CD4-positive, CD25-positive, alpha-beta regulatory T cell (primary cell): ENCODE results near the gene BTNL8. TPM values are rescaled to one million over a fixed set of nuclear protein-coding genes. Genes with fewer than 3 reads are reported as not detected.

Source experiments
- ATAC-seq, 2 donors: fragments of 150-1000 bp; cut with Tn5 transposase; one replicate each; pipeline ENCODE4 v1.10.0; 2021; ENCODE audit warnings: low read depth in 2 of 2, moderate number of reproducible peaks in 2 of 2, moderate library complexity in 1 of 2
- DNase-seq, 3 donors: peaks; one replicate each; pipeline versions ENCODE4 v3.0.0 to v3.0.0-alpha.2; 2012 to 2022; ENCODE audit warnings: mixed read lengths in 1 of 3
- H3K27ac ChIP-seq: one replicate; pipeline ENCODE4 v1.7.0; 2013; ENCODE audit warnings: mild to moderate bottlenecking, low read length; ENCODE audit not compliant: insufficient read depth, poor library complexity, severe bottlenecking
- H3K27me3 ChIP-seq: one replicate; pipeline ENCODE4 v1.7.0; 2013; ENCODE audit warnings: low read length; ENCODE audit not compliant: control insufficient read depth, insufficient read depth
- H3K36me3 ChIP-seq: one replicate; pipeline ENCODE4 v1.7.0; 2013; ENCODE audit warnings: mild to moderate bottlenecking, low read length, moderate library complexity; ENCODE audit not compliant: control insufficient read depth, insufficient read depth
- H3K4me1 ChIP-seq: 2 replicates; pipeline ENCODE4 v1.7.0; 2013; ENCODE audit warnings: mild to moderate bottlenecking, low read length; ENCODE audit not compliant: insufficient read depth, control insufficient read depth, poor library complexity, severe bottlenecking
- H3K4me3 ChIP-seq: one replicate; pipeline ENCODE4 v1.7.0; 2013; ENCODE audit warnings: low read depth, mild to moderate bottlenecking, low read length, moderate library complexity
- H3K9me3 ChIP-seq, 2 experiments: 1 replicate in 1 of 2; 2 replicates in 1 of 2; pipeline ENCODE4 v1.7.0; 2013; ENCODE audit warnings: low read length in 2 of 2, mild to moderate bottlenecking in 1 of 2, moderate library complexity in 1 of 2; ENCODE audit not compliant: control insufficient read depth in 2 of 2
- H3K27ac Mint-ChIP-seq, 3 donors: one replicate each; pipeline ENCODE4 v1.8.0; 2020 to 2022; ENCODE audit warnings: mild to moderate bottlenecking in 3 of 3, mixed read lengths in 3 of 3, moderate library complexity in 2 of 3
- H3K27me3 Mint-ChIP-seq: one replicate; pipeline ENCODE4 v1.8.0; 2022; ENCODE audit warnings: mild to moderate bottlenecking, mixed read lengths
- H3K36me3 Mint-ChIP-seq: one replicate; pipeline ENCODE4 v1.8.0; 2020; ENCODE audit warnings: mixed read lengths
- H3K4me1 Mint-ChIP-seq, 4 donors: one replicate each; pipeline ENCODE4 v1.8.0; 2020 to 2022; ENCODE audit warnings: mixed read lengths in 4 of 4, mild to moderate bottlenecking in 1 of 4
- H3K4me3 Mint-ChIP-seq, 4 donors: one replicate each; pipeline ENCODE4 v1.8.0; 2020 to 2022; ENCODE audit warnings: mild to moderate bottlenecking in 4 of 4, mixed read lengths in 4 of 4, moderate library complexity in 3 of 4
- H3K9me3 Mint-ChIP-seq, 7 donors: one replicate each; pipeline ENCODE4 v1.8.0; 2020 to 2022; ENCODE audit warnings: mixed read lengths in 7 of 7, mild to moderate bottlenecking in 3 of 7, moderate library complexity in 2 of 7
- polyA plus RNA-seq, 4 donors: library from polyadenylated mRNA; unstranded; fragments of 300-500 nt; fragmentation: Illumina TruSeq; gene quantifications; one replicate each; pipeline ENCODE4 v1.2.3, GENCODE V29; 2021
- total RNA-seq: library from RNA; stranded (reverse); gene quantifications from one replicate; pipeline ENCODE4 v1.2.3, GENCODE V29; 2022

Gene BTNL8
- total and polyA plus RNA-seq, 5 donors from 2014 or later: 0.16 to 0.33 TPM; not detected in 3

DNA sequence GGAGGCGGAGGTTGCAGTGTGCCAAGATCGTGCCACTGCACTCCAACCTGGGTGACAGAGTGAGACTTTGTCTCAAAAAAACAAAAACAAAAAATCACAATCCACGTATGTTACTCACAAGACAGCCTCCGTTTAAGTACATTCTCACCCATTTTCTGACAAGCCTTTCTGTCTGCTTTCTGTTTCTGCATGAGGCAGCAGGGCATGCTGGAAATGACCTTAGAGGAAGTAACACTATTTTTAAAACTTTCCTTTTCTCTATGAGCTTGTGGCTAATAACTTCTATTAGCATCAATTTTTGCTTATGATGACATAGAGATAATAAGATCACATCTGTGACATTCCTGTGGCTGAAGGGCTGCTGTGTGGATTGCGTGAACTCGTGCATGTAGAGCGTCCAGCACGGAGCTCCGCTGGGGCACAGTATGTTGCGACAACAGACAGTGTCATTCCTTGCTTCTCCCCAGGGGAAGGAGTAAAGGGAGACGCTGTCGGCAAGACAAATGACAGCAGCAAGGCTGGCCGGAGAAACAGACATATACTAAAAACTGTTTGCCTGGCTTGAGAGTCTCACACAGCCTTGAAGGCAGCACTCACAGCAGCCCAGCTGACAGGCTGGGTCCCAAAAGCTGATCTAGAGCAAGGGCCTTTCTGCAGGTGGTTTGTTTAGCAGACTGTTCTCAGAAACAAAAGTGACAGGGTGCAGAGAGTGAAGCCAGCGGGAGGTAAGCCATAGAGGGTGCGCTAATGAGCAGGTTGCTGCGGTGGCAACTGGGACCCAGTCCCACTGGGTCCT is 91.3 kb downstream of the BTNL8 start:
- no peaks in the 10 kb centered on the region for H3K27me3 Mint-ChIP-seq
- H3K4me3 ChIP-seq: no peak overlapping the region

GRCh38 chr5:180990882-180991242 is 91.9 kb downstream of the BTNL8 start:
- Mint-ChIP-seq H3K9me3 (peaks cover 0 to 7% (median 0%) of the 10 kb centered on the region in 7 donors), H3K27ac (no peak overlapping the region), H3K4me1 (no peaks in the 10 kb centered on the region), H3K4me3 (no peak overlapping the region), H3K27me3 (no peaks in the 10 kb centered on the region), H3K36me3 (no peaks in the 10 kb centered on the region)
- DNase-seq (no peak), ATAC-seq (no peak)
- Histone ChIP-seq H3K27me3 (no peaks in the 10 kb centered on the region), H3K4me1 (no peaks in the 10 kb centered on the region), H3K27ac (no peak overlapping the region), H3K36me3 (no peaks in the 10 kb centered on the region), H3K9me3 (no peaks in the 10 kb centered on the region), H3K4me3 (no peak overlapping the region)

More for the DNA sequence above, 91.3 kb downstream of the BTNL8 start:
- Histone ChIP-seq H3K4me1 (no peaks in the 10 kb centered on the region), H3K36me3 (no peaks in the 10 kb centered on the region), H3K9me3 (no peaks in the 10 kb centered on the region), H3K27me3 (no peaks in the 10 kb centered on the region), H3K27ac (no peak overlapping the region)
- ATAC-seq (no peak), DNase-seq (no peak)
- H3K36me3 Mint-ChIP-seq: no peaks in the 10 kb centered on the region
- no peak overlapping the region for H3K4me3 Mint-ChIP-seq
- H3K4me1 Mint-ChIP-seq: no peaks in the 10 kb centered on the region
- peaks cover 0 to 4% (median 0%) of the 10 kb centered on the region in 7 donors for H3K9me3 Mint-ChIP-seq
- H3K27ac Mint-ChIP-seq: no peak overlapping the region

Other genes with a start within 250 kb of the BTNL8 start
- gene FLT4, start 249.6 kb upstream of the BTNL8 start, total RNA-seq: 2.4 TPM
- gene FLT4, start 249.6 kb upstream of the BTNL8 start, polyA plus RNA-seq: 1 to 10 TPM; 1.2 to 4.0 (median 2.3) TPM
- not detected for gene OR2Y1, start 159.1 kb upstream of the BTNL8 start, total RNA-seq
- not detected for gene OR2Y1, start 159.1 kb upstream of the BTNL8 start, polyA plus RNA-seq
- 106 TPM for gene MGAT1, start 96.4 kb upstream of the BTNL8 start, total RNA-seq
- 100 to 1,000 TPM; 171 to 210 (median 194) TPM for gene MGAT1, start 96.4 kb upstream of the BTNL8 start, polyA plus RNA-seq
- 21.5 TPM for gene ZFP62, start 37.9 kb upstream of the BTNL8 start, total RNA-seq
- 10 to 100 TPM; 21.4 to 31.2 (median 24.8) TPM for gene ZFP62, start 37.9 kb upstream of the BTNL8 start, polyA plus RNA-seq
- gene BTNL3, start 89.7 kb downstream of the BTNL8 start, total RNA-seq: not detected
- not detected for gene BTNL3, start 89.7 kb downstream of the BTNL8 start, polyA plus RNA-seq
- gene BTNL9, start 141.1 kb downstream of the BTNL8 start, total RNA-seq: not detected
- not detected for gene BTNL9, start 141.1 kb downstream of the BTNL8 start, polyA plus RNA-seq
- gene OR2V1, start 232.0 kb downstream of the BTNL8 start, total RNA-seq: not detected
- not detected for gene OR2V1, start 232.0 kb downstream of the BTNL8 start, polyA plus RNA-seq
- gene OR2V2, start 248.4 kb downstream of the BTNL8 start, total RNA-seq: not detected
- gene OR2V2, start 248.4 kb downstream of the BTNL8 start, polyA plus RNA-seq: not detected